NCI-H510A (cell line): ENCODE data around the gene BTNL2.
"Not testable (repeated sequence)": the region's sequence is repeated elsewhere in the genome, so short reads cannot be mapped to it uniquely, and the experiment has no call there.

Source experiments
- DNase-seq: peaks from one replicate; lab custom pipeline; 2025; lab: John Stamatoyannopoulos, UW

Gene BTNL2, protein sequence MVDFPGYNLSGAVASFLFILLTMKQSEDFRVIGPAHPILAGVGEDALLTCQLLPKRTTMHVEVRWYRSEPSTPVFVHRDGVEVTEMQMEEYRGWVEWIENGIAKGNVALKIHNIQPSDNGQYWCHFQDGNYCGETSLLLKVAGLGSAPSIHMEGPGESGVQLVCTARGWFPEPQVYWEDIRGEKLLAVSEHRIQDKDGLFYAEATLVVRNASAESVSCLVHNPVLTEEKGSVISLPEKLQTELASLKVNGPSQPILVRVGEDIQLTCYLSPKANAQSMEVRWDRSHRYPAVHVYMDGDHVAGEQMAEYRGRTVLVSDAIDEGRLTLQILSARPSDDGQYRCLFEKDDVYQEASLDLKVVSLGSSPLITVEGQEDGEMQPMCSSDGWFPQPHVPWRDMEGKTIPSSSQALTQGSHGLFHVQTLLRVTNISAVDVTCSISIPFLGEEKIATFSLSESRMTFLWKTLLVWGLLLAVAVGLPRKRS

DNA sequence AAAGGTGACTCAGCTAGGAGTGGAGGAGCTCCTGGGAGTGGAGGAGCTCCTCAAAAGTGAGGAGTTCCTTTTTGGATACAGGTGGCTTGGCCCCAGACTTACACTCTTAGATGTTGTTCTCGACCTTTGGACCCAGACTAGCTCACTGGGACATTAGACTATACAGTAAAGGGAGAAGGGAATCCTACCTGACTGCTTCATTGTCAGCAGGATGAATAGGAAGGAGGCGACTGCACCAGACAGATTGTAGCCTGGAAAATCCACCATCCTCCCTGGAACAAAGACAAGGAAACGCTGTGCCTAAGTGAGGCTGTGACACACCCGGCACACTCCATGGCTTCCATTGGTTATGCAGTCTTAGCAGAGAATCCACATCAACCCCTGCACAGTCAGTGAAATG is at the start of gene BTNL2:
BTNL2 (minus strand) TSS at position 325 of the 400 bp plus-strand sequence; CDS start at position 267, 58 bp downstream.
- no peak for DNase-seq

DNA sequence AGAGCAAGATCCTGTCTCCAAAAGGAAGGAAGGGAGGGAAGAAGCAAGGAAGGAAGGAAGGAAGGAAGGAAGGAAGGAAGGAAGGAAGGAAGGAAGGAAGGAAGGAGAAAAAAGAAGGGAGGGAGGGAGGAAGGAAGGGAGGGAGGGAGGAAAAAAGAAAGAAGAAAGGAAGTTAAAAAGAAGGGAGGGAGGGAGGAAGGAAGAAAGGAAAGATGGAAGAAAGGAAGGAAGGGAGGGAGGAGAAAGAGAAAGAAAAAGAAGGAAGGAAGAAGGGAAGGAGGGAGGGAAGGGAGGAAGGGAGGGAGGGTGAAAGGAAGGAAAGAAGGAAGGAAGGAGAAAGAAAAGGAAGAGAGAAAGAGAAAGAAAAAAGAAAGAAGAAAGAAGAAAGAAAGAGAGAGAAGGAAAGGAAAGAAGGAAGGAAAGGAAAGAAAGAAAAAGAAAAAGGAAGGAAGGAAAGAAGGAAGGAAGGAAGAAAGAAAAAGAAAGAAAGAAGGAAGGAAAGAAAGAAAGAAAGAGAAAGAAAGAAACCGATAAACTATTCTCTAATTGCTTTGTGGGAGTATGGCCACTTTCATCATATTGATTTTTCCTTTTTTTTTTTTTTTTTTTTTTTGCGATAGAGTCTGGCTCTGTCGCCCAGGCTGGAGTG is 42.2 kb upstream of the BTNL2 start:
- no peak for DNase-seq

DNA sequence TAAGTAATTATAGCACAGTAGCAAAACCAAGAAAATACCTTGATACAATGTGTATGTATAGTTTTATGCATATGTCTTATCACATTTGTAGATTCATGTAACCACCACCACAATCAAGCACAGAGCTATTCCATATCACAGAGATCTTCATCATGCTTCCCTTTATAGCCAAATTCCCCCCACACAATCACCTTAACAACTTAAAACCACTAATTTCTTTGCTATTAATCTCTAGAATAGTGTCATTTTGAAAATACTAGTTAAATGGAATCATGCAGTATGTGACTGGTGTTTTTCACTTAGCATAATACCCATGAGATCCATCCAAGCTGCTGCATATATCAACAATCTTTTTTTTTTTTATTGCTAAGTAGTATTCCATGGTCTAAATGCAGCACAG is 41.0 kb upstream of the BTNL2 start:
- DNase-seq: no peak

DNA sequence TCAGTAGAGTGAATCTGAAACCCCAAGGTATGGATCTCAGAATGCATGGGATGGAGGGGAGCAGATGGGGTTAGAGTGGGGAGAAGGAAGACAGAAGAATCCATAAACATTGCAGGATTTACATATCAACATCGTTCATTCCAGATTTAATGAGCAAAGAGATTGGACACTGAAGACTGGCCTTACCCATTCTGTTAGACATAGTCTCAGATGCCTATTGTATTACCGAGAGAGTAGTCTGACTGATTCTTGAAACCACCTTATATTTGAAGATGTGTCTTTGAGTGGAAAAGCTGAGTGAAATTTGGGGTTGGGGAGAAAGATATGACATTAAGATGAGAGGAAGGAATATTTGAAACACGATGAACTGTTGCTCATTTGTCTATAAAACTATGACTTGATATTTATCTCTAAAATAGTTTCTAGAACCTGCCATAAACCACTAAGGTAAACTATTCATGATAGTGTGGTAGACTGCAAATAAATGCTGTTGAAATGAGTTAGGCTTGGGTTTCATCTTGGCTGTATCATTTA is 38.4 kb upstream of the BTNL2 start:
- DNase-seq: no peak

DNA sequence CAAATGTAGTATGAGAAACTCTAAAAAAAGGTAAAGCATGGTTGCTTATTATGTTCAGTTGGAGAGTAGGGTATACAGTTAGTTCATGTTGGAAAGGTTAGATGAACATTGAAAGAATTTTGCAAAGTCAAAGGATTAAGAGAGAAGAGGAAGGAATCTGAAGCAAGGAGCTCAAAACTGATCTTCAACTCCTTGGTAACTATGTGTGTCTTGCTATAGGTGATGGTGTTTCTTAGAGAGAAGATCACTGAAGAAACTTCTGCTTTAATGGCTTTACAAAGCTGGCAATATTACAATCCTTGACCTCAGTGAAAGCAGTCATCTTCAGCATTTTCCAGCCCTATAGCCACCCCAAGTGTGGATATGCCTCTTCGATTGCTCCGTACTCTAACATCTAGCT is 37.5 kb upstream of the BTNL2 start:
- no peak for DNase-seq

DNA sequence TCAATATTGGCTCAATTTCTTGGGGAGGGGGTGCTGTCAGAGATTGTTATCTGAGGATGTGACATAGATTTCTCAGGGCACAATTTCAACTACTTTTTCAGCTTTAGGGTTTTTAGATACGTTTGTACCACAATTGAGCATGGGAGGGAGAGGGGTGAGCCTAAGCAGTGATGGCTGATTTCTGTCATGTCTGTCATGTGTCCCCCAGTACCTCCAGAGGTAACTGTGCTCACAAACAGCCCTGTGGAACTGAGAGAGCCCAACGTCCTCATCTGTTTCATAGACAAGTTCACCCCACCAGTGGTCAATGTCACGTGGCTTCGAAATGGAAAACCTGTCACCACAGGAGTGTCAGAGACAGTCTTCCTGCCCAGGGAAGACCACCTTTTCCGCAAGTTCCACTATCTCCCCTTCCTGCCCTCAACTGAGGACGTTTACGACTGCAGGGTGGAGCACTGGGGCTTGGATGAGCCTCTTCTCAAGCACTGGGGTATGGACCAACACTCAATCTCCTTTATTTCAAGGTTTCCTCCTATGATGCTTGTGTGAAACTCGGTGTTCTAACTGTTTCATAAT is 36.1 kb upstream of the BTNL2 start:
- no peak for DNase-seq

DNA sequence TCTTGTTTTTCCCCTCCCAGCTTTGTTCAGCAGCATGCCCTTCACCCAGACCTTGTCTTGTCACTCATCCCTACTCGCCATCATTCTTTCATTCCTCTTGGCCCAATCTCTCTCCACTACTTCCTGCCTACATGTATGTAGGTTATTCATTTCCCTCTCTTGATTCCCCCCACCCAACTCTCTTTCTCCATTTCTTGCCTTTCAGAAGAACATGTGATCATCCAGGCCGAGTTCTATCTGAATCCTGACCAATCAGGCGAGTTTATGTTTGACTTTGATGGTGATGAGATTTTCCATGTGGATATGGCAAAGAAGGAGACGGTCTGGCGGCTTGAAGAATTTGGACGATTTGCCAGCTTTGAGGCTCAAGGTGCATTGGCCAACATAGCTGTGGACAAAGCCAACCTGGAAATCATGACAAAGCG is 35.3 kb upstream of the BTNL2 start:
- DNase-seq: no peak

DNA sequence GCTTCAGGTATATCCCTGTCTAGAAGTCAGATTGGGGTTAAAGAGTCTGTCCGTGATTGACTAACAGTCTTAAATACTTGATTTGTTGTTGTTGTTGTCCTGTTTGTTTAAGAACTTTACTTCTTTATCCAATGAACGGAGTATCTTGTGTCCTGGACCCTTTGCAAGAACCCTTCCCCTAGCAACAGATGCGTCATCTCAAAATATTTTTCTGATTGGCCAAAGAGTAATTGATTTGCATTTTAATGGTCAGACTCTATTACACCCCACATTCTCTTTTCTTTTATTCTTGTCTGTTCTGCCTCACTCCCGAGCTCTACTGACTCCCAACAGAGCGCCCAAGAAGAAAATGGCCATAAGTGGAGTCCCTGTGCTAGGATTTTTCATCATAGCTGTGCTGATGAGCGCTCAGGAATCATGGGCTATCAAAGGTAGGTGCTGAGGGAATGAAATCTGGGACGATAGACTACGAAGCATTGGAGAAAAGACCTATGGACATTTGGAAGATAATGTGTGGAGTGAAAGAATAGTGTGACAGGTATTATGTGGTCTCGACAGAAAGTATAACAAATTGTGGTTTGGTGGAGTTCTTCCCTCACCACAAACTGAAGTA is 32.7 kb upstream of the BTNL2 start, which contains the start of gene HLA-DRA:
HLA-DRA (plus strand) TSS at position 286 of the 613 bp plus-strand sequence; CDS start at position 350, 64 bp downstream.
- no peak for DNase-seq

DNA sequence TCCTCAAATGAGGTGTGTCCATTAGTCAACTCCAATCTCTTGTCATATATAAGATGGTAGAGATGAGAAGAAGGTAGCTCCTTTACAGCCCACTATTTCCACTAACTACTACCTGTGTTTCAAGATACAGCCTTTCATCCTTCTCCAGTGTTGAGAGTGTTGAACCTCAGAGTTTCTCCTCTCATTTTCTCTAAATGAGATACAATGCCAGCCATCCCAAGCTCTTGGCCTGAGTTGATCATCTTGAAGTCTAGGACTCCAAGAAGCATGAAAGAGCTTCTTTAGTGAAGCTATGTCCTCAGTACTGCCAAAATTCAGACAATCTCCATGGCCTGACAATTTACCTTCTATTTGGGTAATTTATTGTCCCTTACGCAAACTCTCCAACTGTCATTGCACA is 32.2 kb upstream of the BTNL2 start:
- DNase-seq: no peak

DNA sequence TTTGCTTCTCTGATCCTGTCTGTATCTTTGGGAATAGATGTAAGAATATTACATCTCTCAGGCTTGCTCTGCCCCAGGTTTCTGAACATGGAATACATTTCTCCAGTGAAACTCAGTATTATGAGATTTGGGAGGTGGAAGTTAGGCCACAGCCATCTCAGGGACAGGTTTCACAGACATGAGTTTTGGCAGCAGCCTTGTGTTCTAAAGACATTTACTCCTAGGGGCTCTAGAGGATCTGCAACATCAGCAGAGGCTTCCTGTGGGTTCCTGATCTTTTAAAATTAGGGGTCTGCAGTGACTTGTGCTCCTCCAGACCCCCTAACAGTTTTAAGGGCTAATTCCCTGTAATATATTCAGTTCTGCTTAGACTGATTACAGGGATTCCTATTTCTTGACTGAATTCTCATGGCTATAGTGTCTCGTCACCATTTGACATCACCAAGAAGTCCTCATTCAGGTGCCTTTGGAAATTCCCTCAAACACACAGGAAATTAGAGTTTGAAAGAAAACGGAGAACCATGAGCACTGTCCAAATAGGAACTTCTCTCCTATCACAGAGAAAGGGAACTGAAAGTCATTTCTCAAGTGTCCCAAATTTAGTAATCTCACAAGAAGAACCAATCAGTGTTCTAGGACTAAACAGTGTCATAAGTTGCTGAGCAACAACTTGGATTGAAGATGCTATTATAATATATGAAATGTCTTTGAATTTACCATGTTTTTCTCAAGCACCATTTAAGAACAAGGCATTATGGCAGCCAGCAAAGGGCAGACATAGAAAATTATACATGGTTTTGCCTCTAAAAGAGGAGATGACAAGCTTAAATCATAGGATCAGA is 30.2 kb upstream of the BTNL2 start:
- no peak for DNase-seq

DNA sequence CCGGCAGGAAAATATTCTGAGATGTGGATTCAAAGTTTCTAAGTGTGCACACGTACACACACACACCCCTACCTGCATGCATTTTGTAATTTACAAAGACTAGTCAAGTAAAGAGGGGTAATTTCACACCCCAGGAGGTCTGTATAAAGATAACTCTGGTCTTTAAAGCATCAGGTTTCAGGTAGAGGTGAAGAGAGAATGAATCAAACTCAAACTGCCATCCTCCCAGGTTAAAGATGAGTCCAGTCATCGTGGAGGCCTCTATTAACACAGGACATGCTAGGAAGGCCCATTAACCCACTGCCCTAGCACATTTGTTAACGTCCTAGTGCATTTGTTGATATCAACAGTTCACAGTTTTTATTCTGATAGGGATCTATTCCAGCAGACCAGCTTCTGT is 29.2 kb upstream of the BTNL2 start:
- DNase-seq: no peak

DNA sequence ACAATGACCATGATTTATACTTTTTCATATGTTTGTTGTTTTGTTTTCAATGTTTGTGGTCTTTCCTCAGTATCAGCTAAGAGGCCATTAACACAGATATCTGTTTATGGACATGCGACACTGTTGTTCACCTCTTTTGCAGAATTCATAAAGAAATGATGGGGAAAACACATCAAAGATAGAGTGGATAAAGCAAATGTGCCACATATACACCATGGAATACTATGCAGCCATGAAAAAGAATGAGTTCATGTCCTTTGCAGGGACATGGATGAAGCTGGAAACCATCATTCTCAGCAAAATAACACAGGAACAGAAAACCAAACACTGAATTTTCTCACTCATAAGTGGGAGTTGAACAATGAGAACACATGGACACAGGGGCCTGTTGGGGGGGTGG is 27.0 kb upstream of the BTNL2 start:
- not testable (repeated sequence) for DNase-seq

DNA sequence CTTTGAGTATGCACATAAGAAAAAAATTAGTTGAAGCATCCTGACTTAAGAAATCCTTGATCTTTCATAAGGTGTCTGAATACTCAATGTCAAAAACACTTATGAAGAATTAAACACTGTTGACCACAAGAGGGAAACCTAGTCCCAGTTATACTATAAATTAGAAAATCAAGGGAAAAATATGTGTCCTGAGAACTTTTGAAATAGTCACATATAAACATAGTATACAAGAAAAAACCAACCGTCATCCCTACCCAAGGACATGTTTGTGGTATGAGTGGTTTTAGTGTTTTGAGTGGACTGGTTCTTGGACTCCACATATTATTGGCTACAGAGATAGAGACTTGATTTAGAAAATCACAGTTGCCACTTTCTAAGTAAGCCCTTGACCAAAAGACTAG is 25.1 kb upstream of the BTNL2 start:
- DNase-seq: no peak

DNA sequence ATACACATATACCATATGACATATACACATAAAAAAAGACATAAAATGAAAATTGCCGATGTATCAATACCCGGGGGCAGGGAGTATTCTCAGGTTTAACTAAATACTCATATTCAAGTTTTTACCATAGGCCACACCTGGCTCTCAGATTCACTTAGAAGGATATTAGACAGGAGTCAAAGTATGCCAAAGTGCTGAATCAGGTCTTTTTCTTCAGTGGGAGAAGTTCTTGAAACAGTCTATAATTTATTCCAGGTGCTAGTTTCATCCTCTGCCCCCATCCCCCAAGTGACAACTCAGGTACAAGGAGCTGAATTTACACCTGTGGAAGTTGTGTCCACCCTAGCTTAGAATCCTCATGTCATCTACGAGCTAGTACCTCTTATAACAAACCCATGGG is 24.2 kb upstream of the BTNL2 start:
- DNase-seq: no peak

DNA sequence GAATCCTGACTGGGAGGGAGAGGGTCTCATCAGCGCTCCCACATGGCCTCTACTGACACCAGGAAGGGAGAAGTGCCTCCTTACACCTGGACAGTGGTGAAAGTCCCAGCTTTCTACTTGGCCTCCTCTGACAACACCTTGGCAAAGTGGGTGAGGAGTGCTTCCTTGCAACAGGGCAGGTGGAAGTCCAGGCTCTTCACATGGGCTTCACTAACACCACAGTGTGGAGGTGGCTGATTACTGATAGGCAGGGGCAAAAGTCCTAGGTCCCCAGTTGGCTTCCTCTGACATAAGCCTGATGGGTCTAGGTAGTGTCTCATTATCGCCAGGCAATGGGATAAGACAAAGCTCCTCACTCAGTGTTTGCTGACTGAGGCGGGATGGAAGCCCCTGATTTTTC is 23.2 kb upstream of the BTNL2 start:
- no peak for DNase-seq

DNA sequence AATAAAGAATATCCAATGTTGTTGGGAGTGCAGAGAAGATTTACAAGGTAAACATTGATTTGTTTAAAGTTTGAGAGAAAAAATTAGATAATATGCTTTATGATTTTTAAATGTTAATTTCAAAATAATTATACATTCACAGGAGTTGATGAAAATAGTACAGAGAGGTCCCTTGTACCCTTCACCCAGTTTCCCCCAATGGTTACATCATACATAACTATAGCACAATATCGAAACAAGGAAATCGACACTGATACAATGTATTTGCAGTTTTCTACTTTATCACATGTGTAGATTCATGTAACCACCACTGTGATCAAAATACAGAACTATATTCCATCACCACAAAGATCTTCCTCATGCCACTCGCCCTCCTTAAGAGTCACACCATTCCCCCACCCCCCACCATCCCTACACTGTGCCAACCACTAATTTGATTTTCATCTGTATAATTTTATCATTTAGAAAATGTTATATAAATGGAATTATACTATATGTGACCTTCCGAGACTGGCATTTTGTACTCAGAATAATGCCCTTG is 21.0 kb upstream of the BTNL2 start:
- DNase-seq: no peak

DNA sequence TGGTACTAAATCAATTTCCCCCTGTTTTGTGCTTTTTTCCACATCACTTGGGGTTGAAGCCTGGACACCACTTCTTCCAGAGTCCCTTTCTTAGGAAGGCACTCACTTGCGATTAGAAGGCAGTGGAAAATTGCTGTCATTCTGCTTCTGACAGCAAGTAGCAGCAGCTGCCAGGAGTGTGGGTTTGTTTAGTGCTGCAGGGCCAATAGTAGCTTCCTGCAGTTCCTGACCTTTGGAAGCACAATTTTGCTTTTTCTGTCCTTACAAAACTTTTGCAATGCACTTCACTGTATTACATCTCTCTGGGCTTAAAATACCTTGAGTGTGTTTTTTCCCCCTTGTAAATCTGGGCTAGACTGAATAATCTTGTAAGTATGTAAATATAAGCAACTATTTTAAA is 20.2 kb upstream of the BTNL2 start:
- DNase-seq: no peak

DNA sequence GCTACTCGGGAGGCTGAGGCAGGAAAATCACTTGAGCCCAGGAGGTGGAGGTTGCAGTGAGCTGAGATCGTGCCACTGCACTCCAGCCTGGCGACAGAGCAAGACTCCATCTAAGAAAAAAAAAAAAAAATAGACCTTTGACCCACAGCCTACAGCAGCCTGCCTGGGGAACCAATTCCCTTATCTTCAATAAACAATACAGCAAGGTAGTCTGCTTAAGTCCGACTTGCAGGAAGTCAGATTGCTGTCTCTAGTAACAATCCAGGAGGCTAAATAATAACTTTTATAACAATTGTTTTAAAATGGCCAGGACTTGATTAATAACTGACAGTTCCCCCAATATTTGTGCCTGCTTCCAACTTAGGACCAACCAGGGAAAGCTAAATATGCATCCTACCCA is 19.4 kb upstream of the BTNL2 start:
- no peak for DNase-seq

DNA sequence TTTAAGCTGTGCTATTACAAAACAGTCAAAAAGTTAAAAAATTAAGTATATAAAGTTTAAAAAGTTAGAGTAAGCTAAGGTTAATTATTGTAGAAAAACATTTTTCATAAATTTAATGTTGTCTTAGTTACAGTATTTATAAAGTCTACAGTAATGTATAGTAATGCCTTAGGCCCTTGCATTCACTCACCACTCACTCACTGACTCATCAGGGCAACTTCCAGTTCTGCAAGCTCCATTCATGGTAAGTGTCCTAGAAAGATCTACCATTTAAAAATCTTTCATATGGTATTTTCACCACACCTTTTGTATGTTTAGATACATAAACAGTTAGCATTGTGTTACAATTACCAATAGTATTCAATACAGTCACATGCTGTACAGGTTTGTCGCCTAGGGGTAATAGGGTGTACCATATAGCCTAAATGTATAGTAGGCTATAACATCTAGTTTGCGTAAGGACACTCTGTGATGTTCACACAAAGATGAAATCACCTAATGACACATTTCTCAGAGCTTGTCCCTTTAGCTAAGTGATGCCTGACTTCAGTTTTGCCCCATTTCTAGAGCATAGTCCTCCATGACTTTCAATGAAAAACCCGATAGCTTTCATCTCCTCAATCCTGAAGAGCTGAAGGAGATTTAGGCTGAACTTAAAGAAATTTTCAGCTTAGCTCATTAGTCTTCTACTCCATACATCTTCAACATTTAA is 17.8 kb upstream of the BTNL2 start:
- no peak for DNase-seq

DNA sequence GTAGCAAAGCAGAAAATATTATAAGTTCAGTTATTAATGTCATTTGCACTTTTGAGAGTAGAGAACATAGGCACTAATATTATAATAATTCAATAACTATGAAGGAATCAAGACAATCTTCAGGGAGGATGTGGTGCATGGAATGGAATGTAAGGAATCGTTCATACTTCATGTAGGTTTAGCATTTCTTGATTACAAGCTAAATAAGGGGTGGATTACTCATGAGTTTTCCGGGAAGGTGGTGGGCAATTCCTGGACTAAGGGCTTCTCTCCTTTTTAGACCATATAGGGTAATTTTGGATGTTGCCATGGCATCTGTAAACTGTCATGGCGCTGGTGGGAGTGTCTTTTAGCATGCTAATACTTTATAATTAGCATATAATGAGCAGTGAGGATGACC is 9.1 kb upstream of the BTNL2 start:
- DNase-seq: no peak
